ENCODE data around the gene OR10A2. TPM values are rescaled to one million over a fixed set of nuclear protein-coding genes. Genes with fewer than 3 reads are reported as not detected.

The OR10A2 gene
- total RNA-seq, 2 experiments from 2014 or later, result not detected

GRCh38 chr11:6911948-6912347 lies 49.1 kb downstream of the OR10A2 start:
- intact Hi-C loops (cut with micrococcal nuclease; ENCODE audit: unreplicated experiment), result no loop called here
- H3K9me2 ChIP-seq (ENCODE audit: insufficient read depth, low read length), result no peaks in the 10 kb centered on the region
- H3K4me1 ChIP-seq (ENCODE audit: insufficient read depth, low read length, poor library complexity, severe bottlenecking), result no peaks in the 10 kb centered on the region
- H3K4me2 ChIP-seq (ENCODE audit: low read length), result no peak overlapping the region
- H3K36me3 ChIP-seq (ENCODE audit: insufficient read depth, low read length), result no peaks in the 10 kb centered on the region
- BruUV-seq (replicated peaks), result no TSS peak
- POLR2A ChIA-PET, result interaction anchor here (0.6 kb wide), 1 partner anchor 18 kb away, joined by 6 read pairs; no protein-coding TSS in a partner anchor
- H3K79me2 ChIP-seq (ENCODE audit: insufficient read depth, low read depth, low read length), result no peaks in the 10 kb centered on the region
- H2AFZ ChIP-seq (ENCODE audit: low read length), result no peak overlapping the region
- DNase-seq (ENCODE audit: low spot score), result no peak
- CTCF ChIA-PET (ENCODE audit: unreplicated experiment), result no interaction called here
- TF ChIP-seq, protein P1, sequence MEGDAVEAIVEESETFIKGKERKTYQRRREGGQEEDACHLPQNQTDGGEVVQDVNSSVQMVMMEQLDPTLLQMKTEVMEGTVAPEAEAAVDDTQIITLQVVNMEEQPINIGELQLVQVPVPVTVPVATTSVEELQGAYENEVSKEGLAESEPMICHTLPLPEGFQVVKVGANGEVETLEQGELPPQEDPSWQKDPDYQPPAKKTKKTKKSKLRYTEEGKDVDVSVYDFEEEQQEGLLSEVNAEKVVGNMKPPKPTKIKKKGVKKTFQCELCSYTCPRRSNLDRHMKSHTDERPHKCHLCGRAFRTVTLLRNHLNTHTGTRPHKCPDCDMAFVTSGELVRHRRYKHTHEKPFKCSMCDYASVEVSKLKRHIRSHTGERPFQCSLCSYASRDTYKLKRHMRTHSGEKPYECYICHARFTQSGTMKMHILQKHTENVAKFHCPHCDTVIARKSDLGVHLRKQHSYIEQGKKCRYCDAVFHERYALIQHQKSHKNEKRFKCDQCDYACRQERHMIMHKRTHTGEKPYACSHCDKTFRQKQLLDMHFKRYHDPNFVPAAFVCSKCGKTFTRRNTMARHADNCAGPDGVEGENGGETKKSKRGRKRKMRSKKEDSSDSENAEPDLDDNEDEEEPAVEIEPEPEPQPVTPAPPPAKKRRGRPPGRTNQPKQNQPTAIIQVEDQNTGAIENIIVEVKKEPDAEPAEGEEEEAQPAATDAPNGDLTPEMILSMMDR (conservative IDR thresholded peaks at IDR 0.05; ENCODE audit: low read length), result no peak
- TF ChIP-seq EZH2phosphoT487 (IDR thresholded peaks at IDR 0.05; ENCODE audit: borderline replicate concordance, low read depth, low read length), result no peak
- H3K4me3 ChIP-seq (ENCODE audit: low read depth, low read length, poor library complexity, severe bottlenecking), result no peak overlapping the region
- H3K27ac ChIP-seq (ENCODE audit: low read depth, low read length, poor library complexity, severe bottlenecking), result no peak overlapping the region
- no peaks in the 10 kb centered on the region for H4K20me1 ChIP-seq (ENCODE audit: insufficient read depth, low read length)
- no peaks in the 10 kb centered on the region for H3K9me3 ChIP-seq (ENCODE audit: low read length)

DNA sequence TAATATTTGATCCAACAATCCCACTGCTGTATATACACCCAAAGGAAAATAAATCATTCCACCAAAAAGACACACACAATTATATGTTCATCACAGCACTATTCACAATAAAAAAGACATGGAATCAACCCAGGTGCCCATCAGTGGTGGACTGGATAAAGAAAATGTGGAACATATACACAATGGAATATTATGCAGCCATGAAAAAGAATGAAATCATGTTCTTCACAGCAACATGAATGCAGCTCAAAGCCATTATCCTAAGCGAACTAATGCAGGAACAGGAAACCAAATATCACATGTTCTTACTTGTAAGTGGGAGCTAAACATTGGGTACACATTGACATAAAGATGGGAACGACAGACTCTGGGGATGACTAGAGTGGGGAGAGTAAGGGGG lies 56.8 kb downstream of the OR10A2 start:
- intact Hi-C loops (cut with micrococcal nuclease; ENCODE audit: unreplicated experiment), result loop anchor here (10.0 kb wide), 1 partner anchor 685 kb away; the partner anchor contains the start of genes CNGA4 and FHIP1B
- Histone ChIP-seq H3K9me2 (ENCODE audit: insufficient read depth, low read length) (no peaks in the 10 kb centered on the region), H3K4me2 (ENCODE audit: low read length) (no peak overlapping the region), H3K36me3 (ENCODE audit: insufficient read depth, low read length) (peaks cover 15% of the 10 kb centered on the region), H3K4me3 (ENCODE audit: low read depth, low read length, poor library complexity, severe bottlenecking) (no peak overlapping the region), H3K4me1 (ENCODE audit: insufficient read depth, low read length, poor library complexity, severe bottlenecking) (no peaks in the 10 kb centered on the region), H3K9me3 (ENCODE audit: low read length) (peaks cover 6% of the 10 kb centered on the region), H4K20me1 (ENCODE audit: insufficient read depth, low read length) (no peaks in the 10 kb centered on the region), H3K79me2 (ENCODE audit: insufficient read depth, low read depth, low read length) (no peaks in the 10 kb centered on the region), H2AFZ (ENCODE audit: low read length) (no peak overlapping the region), H3K27ac (ENCODE audit: low read depth, low read length, poor library complexity, severe bottlenecking) (no peak overlapping the region)
- ChIA-PET CTCF (ENCODE audit: unreplicated experiment) (no interaction called here), POLR2A (interaction anchor here (1.2 kb wide), 1 partner anchor 174 kb away, joined by 3 read pairs; no protein-coding TSS in a partner anchor)
- no TSS peak for BruUV-seq (replicated peaks)
- no peak for DNase-seq (ENCODE audit: low spot score)
- TF ChIP-seq EZH2phosphoT487 (IDR thresholded peaks at IDR 0.05; ENCODE audit: borderline replicate concordance, low read depth, low read length), result no peak
- TF ChIP-seq, protein P1 (conservative IDR thresholded peaks at IDR 0.05; ENCODE audit: low read length), result no peak

DNA sequence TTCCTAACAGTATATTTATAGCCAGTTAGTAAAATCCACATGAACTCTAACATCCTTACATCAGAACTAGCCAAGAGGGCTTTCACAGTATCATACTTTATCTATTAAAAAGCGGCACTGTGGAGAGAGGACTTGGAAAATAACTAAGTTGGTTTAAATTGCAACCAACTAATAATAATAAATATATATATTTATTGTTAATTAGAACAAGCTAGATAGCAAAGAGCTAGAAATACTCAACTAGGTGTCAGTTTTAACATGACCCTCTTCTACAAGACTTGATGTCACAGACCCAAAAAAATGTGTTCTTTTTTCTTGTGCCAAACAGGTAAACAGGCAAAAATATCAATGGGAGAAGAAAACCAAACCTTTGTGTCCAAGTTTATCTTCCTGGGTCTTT lies 57.8 kb downstream of the OR10A2 start, which contains the start of gene OR2D3:
OR2D3 (plus strand) TSS at position 301 of the 400 bp plus-strand sequence; CDS start at position 301, 0 bp downstream.
- Histone ChIP-seq H3K36me3 (ENCODE audit: insufficient read depth, low read length) (peaks cover 15% of the 10 kb centered on the region), H2AFZ (ENCODE audit: low read length) (no peak within 1 kb of the TSS), H3K27ac (ENCODE audit: low read depth, low read length, poor library complexity, severe bottlenecking) (no peak within 1 kb of the TSS), H4K20me1 (ENCODE audit: insufficient read depth, low read length) (no peaks in the 10 kb centered on the region), H3K4me3 (ENCODE audit: low read depth, low read length, poor library complexity, severe bottlenecking) (no peak within 1 kb of the TSS), H3K9me2 (ENCODE audit: insufficient read depth, low read length) (no peaks in the 10 kb centered on the region), H3K9me3 (ENCODE audit: low read length) (peaks cover 6% of the 10 kb centered on the region), H3K79me2 (ENCODE audit: insufficient read depth, low read depth, low read length) (no peaks in the 10 kb centered on the region), H3K4me1 (ENCODE audit: insufficient read depth, low read length, poor library complexity, severe bottlenecking) (peaks cover 5% of the 10 kb centered on the region), H3K4me2 (ENCODE audit: low read length) (no peak within 1 kb of the TSS)
- CTCF ChIA-PET (ENCODE audit: unreplicated experiment), result no interaction called here
- no peak for DNase-seq (ENCODE audit: low spot score)
- POLR2A ChIA-PET, result interaction anchor here (0.7 kb wide), 1 partner anchor 9 kb away, joined by 4 read pairs; no protein-coding TSS in a partner anchor
- no TSS peak for BruUV-seq (replicated peaks)
- intact Hi-C loops (cut with micrococcal nuclease; ENCODE audit: unreplicated experiment), result loop anchor here (10.0 kb wide), 1 partner anchor 686 kb away; the partner anchor contains the start of genes CNGA4 and FHIP1B
- no peak for TF ChIP-seq EZH2phosphoT487 (IDR thresholded peaks at IDR 0.05; ENCODE audit: borderline replicate concordance, low read depth, low read length)
- TF ChIP-seq, protein P1 (conservative IDR thresholded peaks at IDR 0.05; ENCODE audit: low read length), result no peak

All from OCI-LY7 (cell line).